Loucy (cell line): ENCODE measurements around the gene FARSA.

Source experiments
- H2AFZ ChIP-seq: fragments of 200-600 bp; sonication (generic); 2 replicates; pipeline ENCODE4 v1.6.0; 2016; ENCODE audit warnings: antibody characterized with exemption, mild to moderate bottlenecking, low read length, moderate library complexity
- H3F3A ChIP-seq: fragments of 200-600 bp; 2 replicates; pipeline ENCODE4 v1.6.0; 2016; ENCODE audit warnings: antibody characterized with exemption, low read depth, mild to moderate bottlenecking
- H3K27me3 ChIP-seq: fragments of 200-600 bp; sonication (generic); 2 replicates; pipeline ENCODE4 v1.6.1; 2014; ENCODE audit warnings: low read length, mild to moderate bottlenecking; ENCODE audit not compliant: insufficient read depth, poor library complexity, severe bottlenecking
- H3K36me3 ChIP-seq: fragments of 200-600 bp; sonication (generic); 2 replicates; pipeline ENCODE4 v1.6.1; 2016; ENCODE audit warnings: low read length; ENCODE audit not compliant: insufficient read depth
- H3K4me1 ChIP-seq: fragments of 200-600 bp; sonication (generic); 2 replicates; pipeline ENCODE4 v1.5.1; 2014; ENCODE audit warnings: low read length, mild to moderate bottlenecking; ENCODE audit not compliant: insufficient read depth, poor library complexity, severe bottlenecking
- H3K4me2 ChIP-seq: fragments of 200-600 bp; sonication (generic); 2 replicates; pipeline ENCODE4 v1.6.0; 2014; ENCODE audit warnings: antibody characterized with exemption, low read length, low read depth, mild to moderate bottlenecking; ENCODE audit not compliant: poor library complexity, severe bottlenecking
- H3K4me3 ChIP-seq: fragments of 200-600 bp; sonication (generic); 2 replicates; pipeline ENCODE4 v1.5.1; 2014; ENCODE audit warnings: low read length, mild to moderate bottlenecking, mixed read lengths; ENCODE audit not compliant: poor library complexity, severe bottlenecking
- H3K79me2 ChIP-seq: fragments of 200-600 bp; sonication (generic); 2 replicates; pipeline ENCODE4 v1.6.1; 2014; ENCODE audit warnings: low read length; ENCODE audit not compliant: insufficient read depth
- H3K9ac ChIP-seq: fragments of 200-600 bp; sonication (generic); 2 replicates; pipeline ENCODE4 v1.6.0; 2014; ENCODE audit warnings: mild to moderate bottlenecking, low read depth, low read length, moderate library complexity; ENCODE audit not compliant: poor library complexity, severe bottlenecking
- H3K9me2 ChIP-seq: fragments of 200-600 bp; sonication (generic); replicated peaks from 2 replicates; pipeline ENCODE4 v1.6.1; 2016; ENCODE audit warnings: low read depth, low read length, mixed read lengths
- H3K9me3 ChIP-seq: fragments of 200-600 bp; sonication (generic); 2 replicates; pipeline ENCODE4 v1.6.1; 2014; ENCODE audit warnings: mild to moderate bottlenecking, antibody characterized with exemption, low read length, low read depth; ENCODE audit not compliant: insufficient read depth
- H4K20me1 ChIP-seq: fragments of 200-600 bp; sonication (generic); 2 replicates; pipeline ENCODE4 v1.6.0; 2014; ENCODE audit warnings: antibody characterized with exemption, low read length, mild to moderate bottlenecking; ENCODE audit not compliant: insufficient read depth, poor library complexity, severe bottlenecking
- EZH2phosphoT487 ChIP-seq: fragments of 200-600 bp; IDR thresholded peaks from 2 replicates; pipeline ENCODE4 v1.6.1; 2018; ENCODE audit warnings: antibody characterized with exemption, mild to moderate bottlenecking, moderate library complexity, borderline replicate concordance
- TF ChIP-seq, protein P1 (sequence below): fragments of 200-600 bp; sonication (generic); conservative IDR thresholded peaks from 2 replicates; pipeline ENCODE4 v1.5.1; 2014; ENCODE audit warnings: mild to moderate bottlenecking, antibody characterized with exemption, low read length

The FARSA gene

DNA sequence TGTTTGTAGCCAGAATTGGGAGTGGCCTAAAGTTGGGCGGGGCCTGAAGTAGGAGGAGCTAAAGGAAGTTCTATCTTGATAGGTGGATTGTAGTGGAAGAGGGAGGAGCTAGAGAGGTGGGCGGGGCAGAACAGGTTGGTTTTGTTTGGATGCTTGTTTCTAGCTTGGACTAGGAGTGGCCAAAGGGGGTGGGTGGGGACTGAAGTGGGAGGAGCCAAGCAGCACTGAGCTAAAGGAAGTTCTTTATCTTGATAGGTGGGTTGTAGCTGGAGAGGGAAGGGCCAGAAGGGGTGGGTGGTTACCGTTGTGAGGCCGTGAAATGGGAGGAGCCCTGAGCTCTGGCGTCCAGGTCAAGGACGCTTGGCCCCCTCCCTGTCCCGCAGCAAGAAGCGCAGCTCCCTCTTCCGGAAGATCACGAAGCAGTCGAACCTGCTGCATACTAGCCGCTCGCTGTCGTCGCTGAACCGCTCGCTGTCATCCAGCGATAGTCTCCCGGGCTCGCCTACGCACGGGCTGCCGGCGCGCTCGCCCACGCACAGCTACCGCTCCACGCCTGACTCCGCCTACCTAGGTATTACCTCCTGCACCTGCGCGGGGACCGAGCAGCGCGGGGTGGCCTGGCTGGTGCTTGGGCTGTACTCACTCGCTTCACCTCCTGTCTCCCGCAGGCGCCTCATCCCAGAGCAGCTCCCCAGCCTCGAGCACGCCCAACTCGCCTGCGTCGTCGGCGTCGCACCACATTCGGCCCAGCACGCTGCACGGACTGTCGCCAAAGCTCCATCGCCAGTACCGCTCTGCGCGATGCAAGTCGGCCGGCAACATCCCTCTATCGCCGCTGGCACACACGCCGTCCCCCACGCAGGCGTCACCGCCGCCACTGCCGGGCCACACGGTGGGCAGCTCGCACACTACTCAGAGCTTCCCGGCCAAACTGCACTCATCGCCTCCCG, 60.3 kb downstream of the FARSA start:
- H3K79me2 ChIP-seq = peaks cover 3% of the 10 kb centered on the region; the same call in 1 of the 2 replicates
- no peaks in the 10 kb centered on the region for H3K27me3 ChIP-seq
- H3K4me2 ChIP-seq = no peak overlapping the region
- H3K9me2 ChIP-seq = no peaks in the 10 kb centered on the region
- no peaks in the 10 kb centered on the region for H3F3A ChIP-seq
- H3K9ac ChIP-seq = no peak overlapping the region
- no peak for TF ChIP-seq EZH2phosphoT487
- TF ChIP-seq, protein P1, sequence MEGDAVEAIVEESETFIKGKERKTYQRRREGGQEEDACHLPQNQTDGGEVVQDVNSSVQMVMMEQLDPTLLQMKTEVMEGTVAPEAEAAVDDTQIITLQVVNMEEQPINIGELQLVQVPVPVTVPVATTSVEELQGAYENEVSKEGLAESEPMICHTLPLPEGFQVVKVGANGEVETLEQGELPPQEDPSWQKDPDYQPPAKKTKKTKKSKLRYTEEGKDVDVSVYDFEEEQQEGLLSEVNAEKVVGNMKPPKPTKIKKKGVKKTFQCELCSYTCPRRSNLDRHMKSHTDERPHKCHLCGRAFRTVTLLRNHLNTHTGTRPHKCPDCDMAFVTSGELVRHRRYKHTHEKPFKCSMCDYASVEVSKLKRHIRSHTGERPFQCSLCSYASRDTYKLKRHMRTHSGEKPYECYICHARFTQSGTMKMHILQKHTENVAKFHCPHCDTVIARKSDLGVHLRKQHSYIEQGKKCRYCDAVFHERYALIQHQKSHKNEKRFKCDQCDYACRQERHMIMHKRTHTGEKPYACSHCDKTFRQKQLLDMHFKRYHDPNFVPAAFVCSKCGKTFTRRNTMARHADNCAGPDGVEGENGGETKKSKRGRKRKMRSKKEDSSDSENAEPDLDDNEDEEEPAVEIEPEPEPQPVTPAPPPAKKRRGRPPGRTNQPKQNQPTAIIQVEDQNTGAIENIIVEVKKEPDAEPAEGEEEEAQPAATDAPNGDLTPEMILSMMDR = no peak
- H4K20me1 ChIP-seq = no peaks in the 10 kb centered on the region
- peaks cover 4% of the 10 kb centered on the region for H3K4me1 ChIP-seq
- H3K36me3 ChIP-seq = no peaks in the 10 kb centered on the region
- H3K4me3 ChIP-seq = no peak overlapping the region
- H3K9me3 ChIP-seq = no peaks in the 10 kb centered on the region
- no peak overlapping the region for H2AFZ ChIP-seq
